ENCODE measurements around the gene GPHN.
"Not testable (repeated sequence)": the region's sequence is repeated elsewhere in the genome, so short reads cannot be mapped to it uniquely, and the experiment has no call there.

The GPHN gene

DNA sequence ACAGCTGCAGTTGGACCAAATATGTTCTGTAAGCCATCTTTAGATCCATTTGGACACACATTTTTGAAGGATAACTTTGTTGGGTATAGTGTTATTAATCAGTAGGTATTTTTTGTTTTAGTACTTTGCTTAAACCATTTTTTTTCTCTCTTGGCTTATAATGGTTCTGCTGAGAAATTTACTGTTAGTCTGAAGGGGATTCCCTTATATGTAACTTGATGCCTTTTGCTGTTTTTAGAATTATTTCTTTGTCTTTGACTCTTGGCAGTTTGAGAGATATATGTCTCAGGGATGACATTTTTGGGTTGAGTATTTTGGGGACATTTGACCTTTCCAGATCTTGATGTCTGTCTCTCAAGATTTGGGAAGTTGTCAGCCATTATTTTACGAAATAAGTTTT lies 169.8 kb downstream of the GPHN start:
- no peak for DNase-seq

GRCh38 chr14:66680216-66680615 lies 172.3 kb downstream of the GPHN start:
- DNase-seq: no peak

GRCh38 chr14:66696326-66696725 lies 188.4 kb downstream of the GPHN start:
- no peak for DNase-seq

DNA sequence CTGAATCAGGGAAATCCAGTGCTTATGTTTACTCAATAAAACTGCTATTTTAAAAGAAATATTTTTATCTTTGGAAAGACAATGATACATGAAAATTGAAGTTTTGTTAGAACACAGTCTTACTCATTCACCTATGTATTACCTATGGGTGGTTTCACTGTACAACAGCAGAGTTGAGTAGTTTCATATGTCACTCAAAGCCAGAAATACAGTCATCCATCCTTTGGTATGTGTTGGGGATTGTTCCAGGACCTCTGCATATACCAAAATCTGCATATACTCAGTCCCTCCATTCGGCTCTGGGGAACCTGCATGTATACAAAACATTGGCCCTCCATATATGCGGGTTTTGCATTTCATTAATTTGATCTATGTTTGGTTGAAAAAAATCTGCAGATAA lies 190.6 kb downstream of the GPHN start:
- DNase-seq: no peak

- DNase-seq: no peak
Observed at GRCh38 chr14:66701813-66702212, 193.9 kb downstream of the GPHN start.

GRCh38 chr14:66708267-66708666 lies 200.3 kb downstream of the GPHN start:
- no peak for DNase-seq

GRCh38 chr14:66709291-66709690 lies 201.3 kb downstream of the GPHN start:
- no peak for DNase-seq

GRCh38 chr14:66714291-66714690 lies 206.3 kb downstream of the GPHN start:
- DNase-seq: not testable (repeated sequence)

DNA sequence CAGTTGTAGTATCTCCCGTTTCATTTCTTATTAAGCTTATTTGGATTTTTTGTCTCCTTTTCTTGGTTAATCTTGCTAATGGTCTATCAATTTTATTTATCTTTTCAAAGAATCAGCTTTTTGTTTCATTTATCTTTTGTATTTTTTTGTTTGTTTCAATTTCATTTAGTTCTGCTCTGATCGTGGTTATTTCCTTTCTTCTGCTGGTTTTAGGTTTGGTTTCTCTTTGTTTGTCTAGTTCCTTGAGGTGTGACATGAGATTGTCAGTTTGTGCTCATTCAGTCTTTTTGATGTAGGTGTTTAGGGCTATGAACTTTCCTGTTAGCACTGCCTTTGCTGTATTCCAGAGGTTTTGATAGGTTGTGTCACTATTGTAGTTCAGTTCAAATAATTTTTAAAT lies 207.4 kb downstream of the GPHN start:
- not testable (repeated sequence) for DNase-seq

DNA sequence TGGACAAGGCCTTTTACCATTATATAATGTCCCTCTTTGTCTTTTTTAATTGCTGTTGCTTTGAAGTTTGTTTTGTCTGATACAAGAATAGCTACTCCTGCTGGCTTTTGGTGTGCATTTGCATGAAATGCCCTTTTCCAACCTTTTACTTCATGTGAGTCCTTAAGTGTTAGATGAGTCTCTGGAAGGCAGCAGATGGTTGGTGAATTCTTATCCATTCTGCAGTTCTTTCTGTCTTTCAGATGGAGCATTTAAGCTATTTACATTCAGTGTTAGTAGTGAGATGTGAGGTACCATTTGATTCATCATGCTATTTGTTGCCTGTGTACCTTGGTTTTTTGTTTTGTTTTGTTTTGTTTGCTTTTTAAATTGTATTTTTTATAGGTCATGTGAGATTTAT lies 208.3 kb downstream of the GPHN start:
- DNase-seq: no peak

- no peak for DNase-seq
Observed at GRCh38 chr14:66717561-66718140, 209.7 kb downstream of the GPHN start.

GRCh38 chr14:66724996-66725395 lies 217.0 kb downstream of the GPHN start:
- DNase-seq: no peak

GRCh38 chr14:66731298-66731697 lies 223.4 kb downstream of the GPHN start:
- DNase-seq: not testable (repeated sequence)

GRCh38 chr14:66735853-66736252 lies 227.9 kb downstream of the GPHN start:
- no peak for DNase-seq

- DNase-seq: no peak
Observed at GRCh38 chr14:66739826-66740225, 231.9 kb downstream of the GPHN start.

DNA sequence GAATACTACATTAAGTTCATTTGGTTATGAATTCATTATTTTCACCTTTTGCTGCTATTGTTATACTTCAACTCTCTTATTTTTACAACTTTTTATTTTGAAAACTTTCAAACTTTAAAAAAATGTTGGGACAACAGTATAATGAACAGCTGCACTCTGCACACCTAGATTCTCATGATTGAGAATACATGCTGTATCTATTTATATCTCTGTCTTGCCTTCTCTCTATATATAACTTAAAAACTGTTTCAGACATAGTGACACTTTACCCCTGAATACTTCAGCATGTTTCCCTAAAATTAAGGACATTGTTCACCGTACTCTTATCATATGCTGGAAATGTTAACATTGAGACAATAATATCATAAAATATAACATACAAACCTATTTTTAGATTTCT lies 237.1 kb downstream of the GPHN start:
- DNase-seq: no peak

- no peak for DNase-seq
Observed at GRCh38 chr14:66746316-66747006, 238.5 kb downstream of the GPHN start.

GRCh38 chr14:66752109-66752508 lies 244.2 kb downstream of the GPHN start:
- no peak for DNase-seq

- no peak for DNase-seq
Observed at GRCh38 chr14:66758031-66758613, 250.2 kb downstream of the GPHN start.

GRCh38 chr14:66772146-66772545 lies 264.2 kb downstream of the GPHN start:
- no peak for DNase-seq

GRCh38 chr14:66782853-66783252 lies 274.9 kb downstream of the GPHN start:
- DNase-seq: no peak

GRCh38 chr14:66790101-66790500 lies 282.2 kb downstream of the GPHN start:
- no peak for DNase-seq

GRCh38 chr14:66802962-66803361 lies 295.0 kb downstream of the GPHN start:
- DNase-seq: no peak

- no peak for DNase-seq
Observed at GRCh38 chr14:66804141-66804540, 296.2 kb downstream of the GPHN start.

- no peak for DNase-seq
Observed at GRCh38 chr14:66813636-66814035, 305.7 kb downstream of the GPHN start.
